HepG2 (cell line): ENCODE data around the gene ABHD12.

Source experiments
- CTCF ChIP-seq: sonication (generic); formaldehyde crosslinking; IDR thresholded peaks from 2 replicates; pipeline ENCODE4 v1.5.0; 2020; ENCODE audit warnings: mild to moderate bottlenecking, missing genetic modification reagents, moderate library complexity
- ZNF674 ChIP-seq: sonication (generic); formaldehyde crosslinking; IDR thresholded peaks from 2 replicates; pipeline ENCODE4 v1.5.0; 2020; ENCODE audit warnings: low read depth, mild to moderate bottlenecking, missing genetic modification reagents
- TF ChIP-seq, protein P1 (sequence below): sonication (generic); formaldehyde crosslinking; IDR thresholded peaks from 2 replicates; pipeline ENCODE4 v1.5.0; 2020; ENCODE audit warnings: missing genetic modification reagents

DNA sequence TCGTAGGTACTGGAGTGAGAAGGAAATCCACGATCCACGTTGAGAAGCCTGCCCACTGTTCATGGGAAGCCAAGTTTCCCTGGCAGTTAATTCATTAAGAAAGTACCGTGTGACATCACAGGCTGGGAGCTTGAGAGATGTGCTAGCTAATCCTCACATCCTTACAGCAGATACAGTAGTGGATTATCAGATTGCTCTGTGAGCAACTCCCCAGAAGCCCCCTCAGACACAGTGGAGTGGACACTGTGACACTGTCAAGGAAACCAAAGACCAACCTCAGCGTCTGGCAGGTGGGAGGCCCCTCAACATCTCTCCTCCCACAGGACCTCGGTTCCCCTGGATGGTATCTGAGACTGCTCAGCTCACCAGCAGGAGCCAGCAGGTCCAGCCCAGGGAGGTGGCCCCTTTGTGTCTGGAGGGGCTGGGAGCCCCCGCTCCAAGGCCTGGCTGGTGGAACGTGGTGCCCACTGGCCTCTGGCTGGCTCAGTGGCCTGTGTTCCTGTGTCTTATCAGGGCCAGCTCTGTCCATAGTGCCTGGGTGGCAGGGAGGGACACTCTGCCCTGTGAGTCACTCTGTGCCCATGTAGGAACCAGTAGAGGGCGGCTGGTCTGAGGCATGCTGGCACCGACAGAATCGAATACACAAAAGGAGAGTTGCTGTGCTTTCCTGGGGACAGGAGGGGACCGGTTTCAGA lies 135.5 kb downstream of the ABHD12 start:
- TF ChIP-seq, protein P1, sequence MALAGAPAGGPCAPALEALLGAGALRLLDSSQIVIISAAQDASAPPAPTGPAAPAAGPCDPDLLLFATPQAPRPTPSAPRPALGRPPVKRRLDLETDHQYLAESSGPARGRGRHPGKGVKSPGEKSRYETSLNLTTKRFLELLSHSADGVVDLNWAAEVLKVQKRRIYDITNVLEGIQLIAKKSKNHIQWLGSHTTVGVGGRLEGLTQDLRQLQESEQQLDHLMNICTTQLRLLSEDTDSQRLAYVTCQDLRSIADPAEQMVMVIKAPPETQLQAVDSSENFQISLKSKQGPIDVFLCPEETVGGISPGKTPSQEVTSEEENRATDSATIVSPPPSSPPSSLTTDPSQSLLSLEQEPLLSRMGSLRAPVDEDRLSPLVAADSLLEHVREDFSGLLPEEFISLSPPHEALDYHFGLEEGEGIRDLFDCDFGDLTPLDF (CRISPR knock-in tag) = no peak
- TF ChIP-seq ZNF674 (no peak), CTCF (CRISPR knock-in tag) (no peak)
